Cerebellar nuclear complex (tissue), 1 donor: Measurements from ENCODE around the gene RNU5D-1.
"Not testable (repeated sequence)": the region's sequence is repeated elsewhere in the genome, so short reads cannot be mapped to it uniquely, and the experiment has no call there.

Experiments
- DNase-seq, 2 experiments: peaks; one replicate each; lab custom pipeline; 2025; lab: John Stamatoyannopoulos, UW

The RNU5D-1 gene

GRCh38 chr1:44730741-44731512 lies at the start of gene RNU5D-1:
RNU5D-1 (minus strand) TSS chr1:44731170.
- DNase-seq, result peak in 1 of 2 experiments; percentile 51

GRCh38 chr1:44780583-44781121 lies 49.7 kb upstream of the RNU5D-1 start:
- no peak for DNase-seq

GRCh38 chr1:44778705-44779576 lies 48.0 kb upstream of the RNU5D-1 start:
- DNase-seq, result no peak

- no peak for DNase-seq
Measured at GRCh38 chr1:44777969-44778635, 47.1 kb upstream of the RNU5D-1 start.

- no peak for DNase-seq
Measured at GRCh38 chr1:44777547-44777946, 46.6 kb upstream of the RNU5D-1 start.

GRCh38 chr1:44776730-44777068 lies 45.7 kb upstream of the RNU5D-1 start:
- no peak for DNase-seq

- DNase-seq, result no peak
Measured at GRCh38 chr1:44775930-44776729, 45.2 kb upstream of the RNU5D-1 start.

- DNase-seq, result peak in 1 of 2 experiments; percentile 73
Measured at GRCh38 chr1:44775078-44775929, 44.3 kb upstream of the RNU5D-1 start, which contains the start of gene RPS8. RPS8 (plus strand) TSS chr1:44775540; CDS start chr1:44775597, 57 bp downstream.

- not testable (repeated sequence) for DNase-seq
Measured at GRCh38 chr1:44766421-44766820, 35.5 kb upstream of the RNU5D-1 start.

- no peak for DNase-seq
Measured at GRCh38 chr1:44760876-44761275, 29.9 kb upstream of the RNU5D-1 start.

GRCh38 chr1:44759077-44759476 lies 28.1 kb upstream of the RNU5D-1 start:
- DNase-seq, result no peak

GRCh38 chr1:44757420-44757819 lies 26.4 kb upstream of the RNU5D-1 start:
- no peak for DNase-seq

GRCh38 chr1:44747878-44748277 lies 16.9 kb upstream of the RNU5D-1 start:
- DNase-seq, result no peak

- DNase-seq, result no peak
Measured at GRCh38 chr1:44743211-44743610, 12.2 kb upstream of the RNU5D-1 start.

GRCh38 chr1:44740179-44740617 lies 9.2 kb upstream of the RNU5D-1 start:
- DNase-seq, result no peak

GRCh38 chr1:44739307-44740178 lies 8.6 kb upstream of the RNU5D-1 start, which contains the start of gene KIF2C:
KIF2C (plus strand) TSS chr1:44739837; CDS start chr1:44739933, 96 bp downstream.
- peak; percentile 45 to 88 for DNase-seq

GRCh38 chr1:44738953-44739306 lies 8.0 kb upstream of the RNU5D-1 start:
- not testable (repeated sequence) for DNase-seq

- no peak for DNase-seq
Measured at GRCh38 chr1:44735992-44736391, 5.0 kb upstream of the RNU5D-1 start.

- no peak for DNase-seq
Measured at GRCh38 chr1:44733784-44734183, 2.8 kb upstream of the RNU5D-1 start.
